ENCODE results near the gene GNL2.

The GNL2 gene

DNA sequence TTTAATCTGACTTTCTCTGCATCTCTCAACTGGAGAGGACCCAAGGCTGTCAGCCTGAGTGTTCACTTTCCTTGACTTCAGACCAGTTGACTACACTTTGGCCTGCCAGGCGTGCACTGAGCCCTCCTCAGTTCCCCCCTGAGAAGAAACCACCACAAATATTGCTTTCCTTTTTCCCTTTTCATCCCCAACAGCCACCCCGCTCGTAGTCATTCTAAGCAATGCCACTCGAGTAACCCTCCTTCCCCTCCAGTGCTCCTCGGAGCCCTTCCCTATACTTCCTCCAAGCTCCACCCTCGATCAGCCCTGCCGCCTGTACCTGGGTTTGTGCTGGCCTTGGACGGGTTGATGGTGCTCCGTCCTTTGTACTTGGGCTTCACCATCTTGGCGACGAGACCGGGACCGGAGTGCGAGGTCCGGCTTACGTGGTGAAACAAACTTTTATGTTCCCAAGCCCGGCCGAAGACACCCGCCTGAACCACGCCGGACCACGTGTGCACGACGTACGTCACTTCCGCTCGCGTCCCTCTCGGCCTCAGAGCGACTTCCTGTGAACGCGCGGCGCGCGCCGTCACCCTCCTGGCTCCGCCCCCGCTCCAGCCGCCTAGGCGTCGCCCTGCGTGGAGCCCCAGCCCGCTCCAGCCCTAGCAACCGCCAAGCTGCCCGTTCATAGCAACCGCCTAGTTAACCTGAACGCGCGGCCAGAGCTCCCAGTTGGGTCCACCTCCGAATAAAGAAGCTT, at the start of gene GNL2:
Gene GNL2, minus strand, starts transcription at position 498 of the 742 bp plus-strand sequence. Its CDS starts 115 bp downstream, at position 383.
- peak; percentile 97 for DNase-seq

DNA sequence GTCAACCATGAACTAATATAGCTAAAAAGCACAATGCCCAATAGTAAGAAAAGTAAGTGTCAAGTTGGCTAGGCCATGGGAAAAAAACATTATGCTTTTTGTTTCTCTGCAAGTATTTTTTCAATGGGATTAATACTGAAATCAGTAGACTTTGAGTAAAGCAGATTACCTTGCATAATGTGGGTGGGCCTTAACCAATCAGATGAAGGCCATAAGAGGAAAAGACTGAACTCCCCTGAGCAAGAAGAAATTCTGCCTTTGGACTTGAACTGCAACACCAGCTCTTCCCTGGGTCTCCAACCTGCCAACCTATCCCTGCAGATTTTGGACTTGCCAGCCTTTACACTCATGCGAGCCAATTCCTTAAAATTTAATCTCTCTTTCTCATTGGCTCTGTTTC, 45.3 kb upstream of the GNL2 start:
- no peak for DNase-seq

DNA sequence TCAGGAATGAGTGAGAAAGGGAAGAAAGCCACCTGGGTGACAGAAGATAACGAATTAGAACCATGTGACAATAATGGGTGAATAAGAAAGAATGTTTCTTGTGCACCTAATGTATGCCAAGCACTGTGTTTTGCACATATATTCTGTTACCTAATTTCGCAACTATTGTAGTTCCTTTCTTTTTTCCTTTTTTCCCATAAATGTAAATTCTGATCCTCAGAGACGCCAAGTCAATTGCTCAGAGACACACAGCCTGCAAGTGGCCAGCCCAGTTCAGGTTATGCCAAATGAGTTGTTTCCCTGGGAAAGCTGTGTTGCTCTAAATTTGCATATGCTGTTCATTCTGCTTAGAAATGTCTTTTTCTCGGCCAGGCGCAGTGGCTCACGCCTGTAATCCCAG, 40.7 kb upstream of the GNL2 start:
- no peak for DNase-seq

DNA sequence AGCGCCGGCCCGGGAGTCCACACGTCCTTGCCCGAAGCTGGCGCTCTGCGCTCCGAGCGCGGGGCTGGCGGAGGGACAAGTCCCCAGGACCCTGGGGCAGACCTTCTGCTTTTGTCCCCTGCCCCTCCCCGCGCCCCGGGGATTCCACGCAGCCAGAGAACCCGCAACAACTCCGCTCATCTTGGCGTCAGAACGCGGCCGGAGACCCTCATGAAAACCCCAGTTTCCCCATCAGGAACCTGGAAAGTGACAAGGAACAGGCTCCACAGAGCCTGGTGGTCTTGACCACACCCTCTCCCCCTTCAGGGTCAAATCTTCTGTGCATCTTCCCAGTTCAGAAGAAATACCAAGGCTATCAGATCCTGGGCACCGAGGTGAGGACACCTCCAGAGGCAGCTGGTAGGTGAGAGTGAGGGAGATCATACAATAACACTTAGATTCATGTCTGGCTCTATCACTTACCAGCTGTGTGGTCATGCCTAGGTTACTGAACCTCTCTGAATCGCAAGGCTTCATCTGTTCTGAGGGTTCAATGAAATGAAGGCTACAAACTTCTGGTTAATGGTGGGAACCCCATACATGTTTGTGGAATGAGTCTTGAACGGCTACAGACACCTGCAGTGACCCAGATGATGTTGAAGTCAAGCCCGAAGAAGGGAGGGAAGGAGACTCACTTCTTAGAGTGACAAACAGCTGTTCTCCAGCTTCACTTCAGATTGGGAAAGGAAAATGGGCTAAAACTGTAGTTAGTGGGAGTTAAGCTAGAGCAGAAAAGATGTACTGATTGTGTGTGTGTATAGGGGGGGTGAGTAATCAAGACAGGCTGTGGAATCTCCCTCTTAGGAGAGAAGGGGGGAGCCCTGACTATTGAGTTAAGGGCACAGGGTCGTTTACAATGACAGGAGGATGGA, 39.5 kb upstream of the GNL2 start:
- DNase-seq = no peak

DNA sequence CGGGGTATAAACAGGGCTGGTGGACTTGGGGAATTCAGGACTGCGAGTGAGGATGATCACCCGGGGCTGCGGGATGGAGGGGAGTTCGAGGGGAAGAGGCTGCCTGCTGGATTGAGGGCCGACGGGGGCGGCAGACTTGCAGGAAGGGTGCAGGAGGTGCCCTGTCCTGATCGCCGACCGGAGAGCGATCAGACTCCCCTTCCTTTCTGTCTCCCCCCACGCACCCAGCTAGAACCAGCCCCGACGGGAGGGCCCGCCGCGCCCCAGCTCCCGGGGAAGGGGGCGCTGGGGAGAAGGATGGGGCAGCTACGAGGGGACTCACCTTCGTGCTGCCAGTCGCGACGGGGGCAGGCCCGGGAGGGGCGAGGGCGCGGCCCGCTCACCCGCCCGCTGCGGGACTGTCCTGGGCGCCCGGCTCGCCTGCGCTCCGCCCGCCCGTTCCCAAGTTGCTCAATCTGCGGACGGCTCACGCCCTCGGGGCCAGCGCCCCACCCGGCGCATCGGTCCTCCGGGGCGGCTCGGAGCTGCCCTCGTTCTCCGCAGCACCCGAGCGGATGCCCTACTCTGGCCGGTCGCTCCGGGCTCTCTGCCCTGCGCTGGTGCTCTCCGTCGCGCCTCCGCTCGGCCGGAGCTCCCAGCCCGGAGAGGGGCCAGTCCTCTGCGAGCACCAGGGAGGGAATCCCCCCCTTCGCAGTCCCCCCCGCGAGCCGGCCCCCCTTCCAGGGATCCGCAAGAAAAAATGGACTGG, 38.7 kb upstream of the GNL2 start, which contains the start of gene RSPO1:
Gene RSPO1, minus strand, starts transcription at position 649 of the 748 bp plus-strand sequence. CDS start 5,231 bp downstream, outside the sequence.
- no peak for DNase-seq

DNA sequence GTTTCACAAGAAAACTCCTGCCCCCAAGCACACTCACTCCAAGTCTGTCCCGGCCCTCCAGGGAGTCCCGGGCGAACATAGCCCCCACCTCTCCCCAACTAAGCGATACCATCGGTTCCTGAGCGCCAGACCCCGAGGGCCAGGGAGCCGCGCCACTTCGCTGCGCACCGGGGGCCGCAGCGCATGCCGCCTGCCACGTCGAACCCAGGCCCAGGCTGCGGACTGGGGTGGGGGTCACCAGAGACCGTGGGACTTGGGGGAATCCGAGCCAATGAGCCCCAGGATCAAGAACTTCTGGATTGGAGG, 38.2 kb upstream of the GNL2 start:
- DNase-seq = no peak

DNA sequence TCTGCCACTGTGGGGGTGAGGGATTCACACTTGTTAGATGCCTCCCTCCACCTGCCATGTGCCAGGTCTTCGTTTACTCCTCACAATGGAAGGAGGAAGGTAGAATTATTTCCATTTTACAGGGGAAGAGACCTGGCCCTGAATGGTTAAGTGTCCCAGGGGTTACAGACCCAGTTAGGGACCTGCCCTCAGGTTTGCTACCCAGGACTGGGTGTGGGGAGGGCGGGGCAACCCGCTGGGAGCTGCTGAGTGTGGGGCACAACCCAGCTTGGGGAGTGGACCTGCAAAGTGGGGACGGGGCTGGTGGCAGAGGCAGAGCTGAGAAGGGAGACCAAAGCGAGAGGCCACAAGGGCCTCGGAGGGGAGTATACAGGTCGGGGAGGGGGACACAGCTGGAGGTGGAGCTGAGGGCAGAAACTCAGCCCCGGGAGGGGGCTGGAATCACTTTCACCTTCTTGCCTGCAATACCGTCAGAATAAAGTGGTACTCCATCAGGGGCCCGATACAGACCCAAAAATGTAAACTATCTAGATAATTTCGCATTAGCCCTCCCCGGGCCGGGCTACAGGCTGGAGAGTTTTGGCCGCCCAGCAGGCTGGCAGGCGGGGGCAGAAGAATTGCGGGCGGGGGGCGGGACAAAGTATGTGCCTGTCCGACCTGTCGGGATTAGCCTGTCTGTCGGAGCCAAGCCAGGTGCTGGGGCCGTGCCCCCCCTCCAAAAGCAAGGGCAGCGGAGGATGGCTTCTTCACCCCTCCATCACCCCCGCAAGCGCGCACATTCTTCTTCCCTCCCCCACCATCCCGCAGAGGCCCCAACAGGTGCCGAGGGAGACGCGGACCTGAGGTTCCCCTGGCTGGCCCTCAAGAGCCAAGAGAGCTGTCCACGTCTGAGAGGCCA, 37.6 kb upstream of the GNL2 start:
- no peak for DNase-seq

DNA sequence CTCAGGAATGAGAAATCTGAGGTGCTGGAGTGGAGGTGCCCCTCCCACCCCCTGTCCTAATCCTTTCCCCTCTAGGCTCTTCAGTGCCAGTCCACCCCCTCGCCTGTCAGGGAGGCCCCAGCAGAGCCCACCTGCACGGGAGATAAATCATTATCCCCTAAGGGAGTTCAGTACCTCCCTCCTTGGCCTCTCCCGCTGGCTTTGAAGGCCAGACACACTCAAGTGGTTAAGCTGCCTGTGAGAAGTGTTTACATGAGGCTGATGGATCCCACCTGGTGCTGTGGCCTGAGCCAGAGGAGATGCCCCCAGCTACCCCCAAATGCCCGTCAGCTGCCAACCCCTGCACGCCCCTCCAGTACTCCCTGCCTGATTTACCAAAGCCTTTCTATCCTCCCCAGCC, 35.3 kb upstream of the GNL2 start:
- DNase-seq = no peak

DNA sequence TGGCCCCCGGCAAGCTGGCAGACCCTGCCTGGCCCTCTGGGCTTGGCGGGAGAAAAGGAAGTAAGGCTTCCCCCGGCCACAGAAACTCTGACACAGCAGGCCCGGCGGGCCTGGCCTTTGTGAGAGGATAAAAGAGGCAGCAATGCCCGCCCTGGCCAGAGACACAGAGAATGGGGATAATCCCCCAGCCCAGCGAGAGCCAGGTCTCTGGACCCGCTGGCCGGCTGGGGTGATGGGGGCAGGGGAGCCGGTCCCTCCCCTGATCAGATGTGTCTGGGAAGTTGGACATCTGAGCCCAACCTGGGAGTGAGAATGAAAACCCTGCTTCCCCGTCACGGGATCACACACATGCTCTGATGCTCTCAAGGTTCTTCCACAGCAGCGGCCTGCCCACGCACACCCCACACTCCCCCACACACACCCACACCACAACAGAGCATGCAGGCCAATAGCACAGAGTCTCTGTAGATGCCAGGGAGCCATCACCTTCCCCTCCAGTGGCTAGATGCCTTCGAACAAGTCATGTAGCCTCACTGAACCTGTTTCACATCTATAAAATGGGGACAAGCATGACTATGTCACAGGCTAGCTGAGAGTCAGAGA, 34.8 kb upstream of the GNL2 start:
- no peak for DNase-seq

DNA sequence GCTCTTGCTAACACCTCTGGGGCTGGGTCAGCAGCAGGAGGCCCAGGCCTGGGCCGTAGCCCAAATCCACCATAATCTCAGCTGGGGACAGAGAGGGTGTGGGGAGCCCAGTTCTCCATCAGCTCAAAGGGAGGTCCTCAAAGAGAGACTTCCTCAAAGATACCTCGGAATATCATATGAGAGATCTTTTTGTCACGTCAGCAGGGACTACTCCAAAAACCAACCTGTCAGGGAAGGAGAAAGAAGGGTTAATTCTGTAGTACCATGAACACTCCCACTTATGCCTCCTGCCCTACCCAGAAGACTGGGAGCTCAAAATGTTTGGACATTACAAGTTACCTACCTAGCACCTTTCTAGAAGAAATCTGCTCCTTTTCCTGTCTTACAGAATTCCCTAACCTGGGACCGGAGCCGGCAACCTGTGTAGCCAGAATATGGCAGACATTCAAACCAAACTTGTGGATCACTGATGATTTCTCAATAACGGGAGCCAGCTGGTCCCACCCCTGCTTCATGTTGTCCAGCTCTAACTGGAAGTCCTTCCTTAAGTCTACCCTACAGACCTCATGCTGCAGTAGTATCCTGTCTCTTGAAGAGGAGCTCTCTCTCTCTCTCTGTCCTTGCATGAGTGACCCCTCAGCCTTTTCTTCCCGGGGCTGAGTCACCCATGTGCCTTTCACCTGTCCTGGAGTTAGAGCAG, 34.1 kb upstream of the GNL2 start:
- no peak for DNase-seq

DNA sequence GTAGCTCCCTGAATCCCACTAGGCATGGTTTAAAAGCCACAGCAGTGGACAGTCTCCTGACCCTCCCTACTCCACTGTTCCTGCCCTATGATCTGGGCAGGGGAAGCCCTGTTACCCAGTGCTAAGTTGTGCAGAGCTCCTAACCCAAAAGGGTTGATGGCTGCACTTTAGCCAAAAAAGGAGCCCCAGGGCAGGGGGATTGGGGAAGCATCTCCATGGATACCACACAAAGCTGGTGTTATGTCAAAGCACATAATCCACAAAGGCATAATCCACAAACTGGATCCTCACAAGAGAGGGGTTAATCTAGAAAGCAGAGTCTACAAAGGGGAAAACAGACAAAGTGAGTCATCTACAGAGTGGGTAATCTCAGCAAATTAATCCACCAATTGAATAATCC, 33.3 kb upstream of the GNL2 start:
- no peak for DNase-seq

DNA sequence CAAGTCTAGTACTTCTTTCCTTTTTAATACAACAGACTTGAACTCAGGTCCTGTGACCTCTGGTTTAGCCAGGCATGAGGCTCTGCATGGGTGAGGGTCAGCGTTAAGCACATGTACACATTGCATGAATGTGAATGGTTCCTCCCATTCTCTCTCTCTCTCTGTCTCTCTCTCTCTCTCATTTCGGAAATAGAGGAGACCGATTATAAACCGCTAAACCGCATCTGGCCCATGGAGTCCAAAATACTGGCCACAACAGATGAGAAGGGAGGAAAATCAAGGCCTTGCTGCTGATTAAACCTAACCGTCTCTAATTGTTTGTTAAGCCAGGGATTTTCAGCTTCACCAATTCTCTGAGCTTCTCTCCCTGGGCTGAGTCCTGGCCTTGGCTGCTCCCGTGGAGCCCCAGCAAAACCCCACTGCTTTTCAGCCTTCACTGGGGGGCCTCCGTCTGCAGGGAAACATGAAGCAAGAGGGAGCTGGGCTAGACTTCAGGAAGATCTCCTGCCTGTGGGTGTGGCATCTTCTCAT, 32.4 kb upstream of the GNL2 start:
- DNase-seq = no peak

DNA sequence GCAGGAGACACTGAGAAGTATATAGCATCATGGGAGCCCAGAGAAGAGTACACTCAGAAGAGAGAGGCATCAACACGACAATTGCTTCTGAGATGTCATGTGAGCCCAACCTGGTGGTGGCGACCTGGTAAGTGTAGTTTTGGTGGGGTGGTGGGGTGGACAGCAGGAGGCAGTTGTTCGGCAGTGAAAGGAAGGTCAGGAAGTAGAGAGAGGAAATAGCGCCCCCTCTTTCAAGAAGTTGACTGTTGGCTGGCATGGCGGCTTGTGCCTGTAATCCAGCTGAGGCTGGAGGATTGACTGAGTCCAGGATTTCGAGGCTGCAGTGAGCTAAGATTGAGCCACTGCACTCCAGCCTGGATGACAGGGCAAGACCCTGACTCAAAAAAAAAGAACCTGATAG, 26.4 kb upstream of the GNL2 start:
- DNase-seq = no peak

DNA sequence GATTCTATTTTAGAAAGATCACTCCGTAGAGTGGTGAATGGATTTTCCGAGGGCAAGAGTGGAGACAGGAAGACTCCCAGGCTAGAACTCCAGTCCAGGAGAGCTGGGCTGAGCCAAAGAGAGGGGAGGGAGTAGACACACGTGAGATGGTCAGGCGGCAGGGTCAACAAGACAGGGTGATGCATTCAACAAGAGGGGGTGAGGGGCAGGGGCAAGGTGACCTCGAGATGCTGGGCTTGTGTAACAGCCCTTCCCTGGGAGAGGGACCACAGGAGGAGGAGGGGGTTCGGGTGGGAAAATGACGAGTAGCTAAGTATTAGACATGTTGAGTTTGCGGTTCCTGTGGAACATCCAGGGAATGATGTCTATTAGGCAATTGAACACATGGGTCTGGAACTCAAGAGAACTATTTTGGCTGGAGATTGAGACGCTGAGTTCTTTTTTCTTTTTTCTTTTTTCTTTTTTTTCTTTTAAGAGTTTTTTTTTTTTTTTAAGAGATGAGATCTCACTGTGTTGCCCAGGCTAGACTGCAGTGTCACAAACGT, 25.7 kb upstream of the GNL2 start:
- no peak for DNase-seq

DNA sequence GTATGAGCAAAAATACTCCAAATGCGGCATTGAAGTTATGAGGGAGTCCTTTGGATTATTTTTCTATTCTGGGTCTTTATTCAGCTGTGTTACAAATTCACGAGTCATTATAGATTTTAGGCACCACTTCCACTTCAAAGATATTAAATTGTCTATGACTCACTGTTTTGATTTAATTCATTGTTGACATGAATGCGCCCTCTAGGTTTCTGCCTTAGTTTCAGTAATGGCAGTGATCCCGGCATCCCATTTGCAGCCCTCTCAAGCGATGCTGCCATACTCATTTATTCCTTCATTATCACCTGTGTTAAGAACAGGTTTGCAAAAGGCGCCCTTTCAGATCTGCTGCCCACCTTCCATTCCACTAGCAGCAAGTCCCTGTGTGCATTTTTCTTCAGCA, 25.0 kb upstream of the GNL2 start:
- DNase-seq = no peak

DNA sequence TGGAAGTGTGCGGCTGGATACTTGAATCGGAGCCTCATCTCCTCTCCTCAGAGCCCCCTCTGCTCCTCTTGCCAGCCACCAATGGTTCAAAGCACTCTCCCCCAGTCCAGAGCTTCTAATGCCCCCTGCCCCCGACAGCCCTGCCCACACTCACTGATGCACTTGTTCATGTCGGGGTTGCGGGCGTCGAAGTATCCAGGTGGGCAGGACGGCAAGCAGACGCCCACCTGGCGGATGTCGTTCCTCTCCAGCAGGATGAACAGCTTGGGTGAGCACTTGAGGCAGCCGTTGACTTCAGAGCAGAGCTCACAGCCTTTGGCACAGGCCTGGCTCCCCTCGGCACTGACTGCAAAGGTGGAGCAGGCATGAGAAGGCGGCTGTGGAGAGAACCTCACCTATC, 20.6 kb upstream of the GNL2 start:
- DNase-seq = no peak

DNA sequence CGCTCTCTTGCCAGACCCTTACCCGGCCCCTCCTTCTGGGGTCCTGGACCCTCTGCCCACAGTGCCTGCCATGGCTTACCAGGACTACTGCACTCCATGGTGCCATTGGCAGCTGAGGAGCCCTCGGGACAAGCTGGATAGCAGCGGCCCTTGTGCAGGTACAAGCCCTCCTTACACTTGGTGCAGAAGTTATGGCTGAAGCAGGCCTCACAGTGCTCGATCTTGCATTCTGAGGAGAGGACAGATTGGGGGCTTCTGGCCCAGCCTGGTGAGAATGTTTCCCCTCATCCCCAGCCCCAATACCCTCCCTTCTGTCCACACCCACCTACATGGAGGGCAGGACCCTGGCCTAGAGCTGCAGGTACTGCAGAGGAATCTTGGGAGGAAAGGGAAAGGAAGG, 18.4 kb upstream of the GNL2 start:
- no peak for DNase-seq

DNA sequence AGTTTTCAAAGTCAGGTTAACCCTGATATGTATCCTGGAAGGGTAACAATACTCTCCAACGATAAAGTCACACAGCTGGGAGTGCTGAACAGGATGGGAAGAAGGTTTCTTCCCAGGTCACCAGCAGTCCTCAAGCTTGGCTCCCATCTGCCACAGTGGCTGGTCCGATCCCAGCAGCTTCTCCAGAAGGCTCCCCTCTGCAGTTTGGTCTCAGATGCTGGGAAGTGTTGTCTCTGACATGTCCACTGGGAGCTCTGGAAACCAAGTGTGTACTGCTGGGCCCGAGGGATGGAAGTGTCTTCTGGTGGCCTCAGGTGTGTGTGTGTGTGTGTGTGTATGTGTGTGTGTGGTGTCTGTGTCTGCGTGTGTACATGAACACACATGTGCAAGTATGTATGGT, 16.4 kb upstream of the GNL2 start:
- no peak for DNase-seq

DNA sequence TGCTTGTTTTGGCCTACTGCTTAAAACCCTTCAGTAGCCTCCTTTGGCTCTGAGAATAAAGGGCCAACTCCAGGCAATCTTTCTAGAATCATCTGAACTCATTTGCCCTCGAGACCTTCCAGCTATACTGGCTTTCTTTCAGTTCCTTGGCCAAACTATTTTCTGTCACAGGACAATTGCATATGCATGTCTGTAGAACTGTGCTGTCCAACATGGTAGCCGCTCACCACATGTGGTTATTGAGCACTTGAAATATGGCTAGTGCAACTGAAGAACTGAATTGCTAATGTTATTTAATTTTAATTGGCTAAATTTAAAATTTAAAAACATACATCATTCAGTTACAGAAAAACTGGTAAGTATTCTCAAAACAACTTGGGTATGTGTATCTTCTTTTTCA, 14.3 kb upstream of the GNL2 start:
- DNase-seq = no peak

DNA sequence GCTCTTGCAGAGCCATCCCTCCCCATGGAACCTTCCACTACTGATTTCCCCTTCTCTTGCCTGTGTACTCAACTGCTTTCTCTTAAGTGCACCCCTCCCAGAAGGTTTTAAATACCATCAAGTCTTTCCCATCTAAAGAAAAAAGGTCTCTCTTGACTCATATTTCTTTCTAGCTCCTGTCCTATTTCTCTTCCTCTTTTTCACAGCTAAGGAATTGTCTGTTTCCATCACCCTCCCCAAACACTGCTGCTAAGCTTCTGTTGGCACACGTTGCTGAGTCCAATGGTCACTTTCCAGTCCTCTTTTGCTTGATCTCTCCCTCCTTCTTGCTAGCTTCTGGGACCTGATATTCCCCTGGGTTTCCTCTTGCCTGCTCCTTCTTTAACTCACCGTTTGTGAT, 13.3 kb upstream of the GNL2 start:
- DNase-seq = no peak

Measured in CD4-positive, alpha-beta T cell treated with Interferon gamma for 1 hour (primary cell).